HUES64 (cell line): ENCODE measurements around the gene ATP1A2.

Source experiments
- H3K27ac ChIP-seq: 2 replicates; pipeline ENCODE4 v1.7.0; 2013; ENCODE audit warnings: low read depth, low read length, inconsistent platforms
- H3K27me3 ChIP-seq: 2 replicates; pipeline ENCODE4 v1.6.1; 2013; ENCODE audit warnings: mild to moderate bottlenecking, low read length; ENCODE audit not compliant: insufficient read depth
- H3K36me3 ChIP-seq: 2 replicates; pipeline ENCODE4 v1.6.1; 2013; ENCODE audit warnings: mild to moderate bottlenecking, low read length; ENCODE audit not compliant: insufficient read depth
- H3K4me1 ChIP-seq: 2 replicates; pipeline ENCODE4 v1.6.1; 2013; ENCODE audit warnings: mild to moderate bottlenecking, low read length, moderate library complexity; ENCODE audit not compliant: insufficient read depth
- H3K4me3 ChIP-seq: 2 replicates; pipeline ENCODE4 v1.5.1; 2013; ENCODE audit warnings: mild to moderate bottlenecking, low read length, moderate library complexity
- H3K9ac ChIP-seq: 2 replicates; pipeline ENCODE4 v1.6.1; 2013; ENCODE audit warnings: mild to moderate bottlenecking, low read depth, low read length
- H3K9me3 ChIP-seq: 2 replicates; pipeline ENCODE4 v1.6.1; 2013; ENCODE audit warnings: low read depth, low read length; ENCODE audit not compliant: insufficient read depth
- WGBS: fragments of 150-250, 120-280 bp; methylation state at CpG from one replicate; pipeline ENCODE4 v1.1.7; 2013; ENCODE audit warnings: missing lambda C conversion rate; 5-methylcytosine and 5-hydroxymethylcytosine counted together

ATP1A2 gene

GRCh38 chr1:160187407-160187806 is 71.8 kb downstream of the ATP1A2 start:
- Histone ChIP-seq H3K27me3 (no peaks in the 10 kb centered on the region), H3K9ac (no peak overlapping the region), H3K4me1 (peaks cover 6% of the 10 kb centered on the region), H3K4me3 (no peak overlapping the region), H3K27ac (no peak overlapping the region), H3K9me3 (no peaks in the 10 kb centered on the region), H3K36me3 (no peaks in the 10 kb centered on the region)
- 93% methylated on average over 7 of the region's 7 CpGs for WGBS

GRCh38 chr1:160188341-160188740 is 72.8 kb downstream of the ATP1A2 start:
- no peaks in the 10 kb centered on the region for H3K36me3 ChIP-seq
- H3K4me1 ChIP-seq: peaks cover 14% of the 10 kb centered on the region
- WGBS: 91% methylated on average over 7 of the region's 7 CpGs
- no peak overlapping the region for H3K4me3 ChIP-seq
- H3K9me3 ChIP-seq: no peaks in the 10 kb centered on the region
- H3K27me3 ChIP-seq: no peaks in the 10 kb centered on the region
- no peak overlapping the region for H3K9ac ChIP-seq
- H3K27ac ChIP-seq: no peak overlapping the region

- no peaks in the 10 kb centered on the region for H3K27me3 ChIP-seq
- no peak within 1 kb of the TSS for H3K9ac ChIP-seq
- H3K4me3 ChIP-seq: no peak within 1 kb of the TSS
- H3K27ac ChIP-seq: no peak within 1 kb of the TSS
- H3K4me1 ChIP-seq: peaks cover 18% of the 10 kb centered on the region
- WGBS: 80% methylated on average over 15 of the region's 15 CpGs
- no peaks in the 10 kb centered on the region for H3K9me3 ChIP-seq
- no peaks in the 10 kb centered on the region for H3K36me3 ChIP-seq
Observed at GRCh38 chr1:160189649-160190625, 74.4 kb downstream of the ATP1A2 start, which contains the start of gene CASQ1. Gene CASQ1, plus strand, starts transcription at chr1:160190575. Its CDS starts 177 bp downstream, at chr1:160190752.

DNA sequence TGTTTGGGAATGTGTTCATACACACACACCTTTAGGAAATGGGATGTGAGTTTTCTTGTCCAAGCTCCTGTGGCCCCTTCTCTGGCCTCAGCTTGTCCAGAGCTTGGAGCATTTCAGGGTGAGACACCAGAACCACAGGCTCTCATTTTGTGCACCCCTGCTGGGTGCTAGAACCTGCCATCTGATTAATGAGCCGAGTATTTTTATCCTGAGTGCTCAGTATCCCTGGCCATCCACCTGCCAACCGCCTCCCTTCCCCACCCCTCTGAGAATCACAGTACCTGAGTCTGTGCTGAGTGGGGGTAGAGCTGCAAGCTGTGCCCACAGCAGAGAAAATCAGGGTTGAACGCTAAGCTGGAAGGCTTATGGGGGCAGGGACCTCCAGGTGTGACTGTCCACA is 76.2 kb downstream of the ATP1A2 start:
- Histone ChIP-seq H3K27ac (no peak overlapping the region), H3K4me3 (no peak overlapping the region), H3K9ac (no peak overlapping the region), H3K27me3 (no peaks in the 10 kb centered on the region), H3K4me1 (peaks cover 18% of the 10 kb centered on the region), H3K9me3 (no peaks in the 10 kb centered on the region), H3K36me3 (no peaks in the 10 kb centered on the region)
- 92% methylated on average over 3 of the region's 3 CpGs for WGBS

DNA sequence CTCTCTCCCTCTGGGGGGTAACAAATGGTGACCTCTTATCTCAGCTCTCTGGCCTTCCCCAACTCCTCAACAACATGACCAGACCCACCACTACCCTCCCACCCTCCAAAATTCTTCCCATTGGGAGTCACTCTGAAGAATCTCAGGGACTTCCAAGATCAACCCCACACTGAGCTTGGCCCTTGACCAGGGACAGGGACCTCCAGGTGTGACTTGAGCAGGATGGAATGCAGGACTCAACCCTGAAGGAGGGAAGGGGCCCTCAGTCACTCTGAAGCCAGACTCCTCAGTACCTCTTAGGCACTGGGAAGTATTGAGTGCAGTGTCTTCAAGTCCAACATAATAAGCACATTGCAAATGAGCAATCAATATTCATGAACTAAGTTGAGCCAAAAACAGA is 76.7 kb downstream of the ATP1A2 start:
- Histone ChIP-seq H3K27me3 (no peaks in the 10 kb centered on the region), H3K36me3 (no peaks in the 10 kb centered on the region), H3K9me3 (no peaks in the 10 kb centered on the region), H3K4me3 (no peak overlapping the region), H3K9ac (no peak overlapping the region), H3K27ac (no peak overlapping the region), H3K4me1 (peaks cover 18% of the 10 kb centered on the region)
